GM18873 (cell line): ENCODE data around the gene MVK.

Experiments used
- ATAC-seq: cut with Tn5 transposase; IDR thresholded peaks from one replicate; pipeline ENCODE4 v1.9.1; 2021; ENCODE audit warnings: mild to moderate bottlenecking, moderate library complexity, moderate number of reproducible peaks; ENCODE audit not compliant: unreplicated experiment, low FRiP score

Gene MVK

GRCh38 chr12:109544955-109545531 is 28.6 kb upstream of the MVK start:
- ATAC-seq, result no peak

DNA sequence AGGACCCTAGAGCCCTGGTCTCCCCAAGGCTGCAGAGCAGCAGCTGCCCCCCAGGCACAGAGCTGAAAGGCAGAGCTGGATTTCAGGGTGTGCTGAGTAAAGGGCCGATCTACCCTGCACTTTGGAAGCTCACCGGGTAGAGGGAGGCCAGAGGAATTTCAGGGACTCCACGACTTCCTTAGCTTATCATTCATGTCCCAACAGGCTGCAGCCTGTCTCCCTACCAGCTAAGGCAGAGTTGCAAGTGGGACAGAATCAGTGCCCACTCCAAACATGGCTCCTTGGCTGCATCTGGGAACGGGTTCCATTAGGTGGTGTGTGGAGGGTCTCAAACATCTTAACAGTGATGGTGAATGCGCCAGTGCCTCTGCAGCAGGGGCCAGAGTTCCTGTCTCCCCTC is 27.8 kb upstream of the MVK start:
- no peak for ATAC-seq

- ATAC-seq, result no peak
These were observed 26.3 kb upstream of the MVK start for GRCh38 chr12:109547286-109547685.

DNA sequence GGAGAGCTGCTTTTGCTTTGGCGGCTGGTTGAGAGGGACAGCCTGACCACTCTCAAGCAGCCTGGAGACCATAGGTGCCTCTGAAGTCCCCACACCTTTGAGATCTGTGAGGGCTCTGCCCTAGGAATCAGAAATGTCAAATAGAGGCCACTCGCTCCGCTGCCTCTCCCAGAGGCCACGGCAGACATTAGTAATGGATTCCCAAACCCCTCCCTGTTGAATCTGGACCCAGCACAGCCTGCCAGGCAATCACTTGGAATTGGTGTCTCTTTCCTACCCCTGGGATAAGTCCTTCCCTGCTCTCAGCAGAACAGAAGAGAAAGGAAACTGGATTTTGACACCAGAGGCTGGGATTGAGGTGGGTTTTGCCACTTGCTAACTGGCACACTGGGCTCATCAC is 25.3 kb upstream of the MVK start:
- no peak for ATAC-seq

- ATAC-seq, result no peak
These were observed 23.9 kb upstream of the MVK start for GRCh38 chr12:109549613-109550270.

GRCh38 chr12:109550281-109550680 is 23.3 kb upstream of the MVK start:
- ATAC-seq, result no peak

DNA sequence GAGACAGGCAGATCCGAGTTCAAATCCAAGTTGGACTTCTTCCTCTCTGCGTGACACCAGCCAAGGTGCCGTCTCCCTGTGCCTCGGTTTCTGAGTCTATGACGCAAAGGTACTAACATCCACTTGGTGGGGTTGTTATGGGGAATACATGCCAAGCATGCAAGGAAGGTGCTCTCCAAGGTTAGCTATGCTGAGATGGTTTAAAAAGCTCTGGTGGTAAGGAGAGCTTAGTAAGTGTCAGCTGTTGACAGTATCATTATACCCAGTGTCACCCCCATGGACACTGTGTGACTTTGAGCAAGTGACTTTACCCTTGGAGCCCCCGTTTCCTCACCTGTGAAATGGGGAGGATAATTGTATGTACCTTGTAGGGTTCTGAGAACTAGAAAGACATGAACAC is 22.5 kb upstream of the MVK start:
- ATAC-seq, result no peak

- ATAC-seq, result no peak
These were observed 20.6 kb upstream of the MVK start for GRCh38 chr12:109552971-109553370.

GRCh38 chr12:109553483-109553882 is 20.1 kb upstream of the MVK start:
- ATAC-seq, result no peak

- ATAC-seq, result no peak
These were observed 19.6 kb upstream of the MVK start for GRCh38 chr12:109553906-109554500.

DNA sequence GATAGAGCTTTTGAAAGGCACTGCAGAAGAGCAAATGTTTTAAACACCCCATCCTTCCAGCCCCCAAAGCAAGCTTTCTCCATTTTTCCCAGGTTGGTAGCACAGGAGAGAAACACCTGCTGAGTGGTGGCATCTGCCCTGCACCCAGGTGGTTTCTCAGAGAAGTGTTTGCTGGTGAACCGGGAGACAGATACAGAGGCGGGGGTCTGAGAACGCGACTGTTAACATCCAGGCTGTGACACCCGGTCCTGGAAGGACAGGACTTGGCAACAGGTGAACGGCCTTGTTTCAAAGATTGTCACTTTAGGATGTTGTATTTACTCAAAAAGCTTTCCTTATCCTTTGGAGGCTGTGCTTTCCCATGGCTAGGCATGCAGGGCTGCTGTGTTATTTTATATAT is 18.8 kb upstream of the MVK start:
- ATAC-seq, result no peak

DNA sequence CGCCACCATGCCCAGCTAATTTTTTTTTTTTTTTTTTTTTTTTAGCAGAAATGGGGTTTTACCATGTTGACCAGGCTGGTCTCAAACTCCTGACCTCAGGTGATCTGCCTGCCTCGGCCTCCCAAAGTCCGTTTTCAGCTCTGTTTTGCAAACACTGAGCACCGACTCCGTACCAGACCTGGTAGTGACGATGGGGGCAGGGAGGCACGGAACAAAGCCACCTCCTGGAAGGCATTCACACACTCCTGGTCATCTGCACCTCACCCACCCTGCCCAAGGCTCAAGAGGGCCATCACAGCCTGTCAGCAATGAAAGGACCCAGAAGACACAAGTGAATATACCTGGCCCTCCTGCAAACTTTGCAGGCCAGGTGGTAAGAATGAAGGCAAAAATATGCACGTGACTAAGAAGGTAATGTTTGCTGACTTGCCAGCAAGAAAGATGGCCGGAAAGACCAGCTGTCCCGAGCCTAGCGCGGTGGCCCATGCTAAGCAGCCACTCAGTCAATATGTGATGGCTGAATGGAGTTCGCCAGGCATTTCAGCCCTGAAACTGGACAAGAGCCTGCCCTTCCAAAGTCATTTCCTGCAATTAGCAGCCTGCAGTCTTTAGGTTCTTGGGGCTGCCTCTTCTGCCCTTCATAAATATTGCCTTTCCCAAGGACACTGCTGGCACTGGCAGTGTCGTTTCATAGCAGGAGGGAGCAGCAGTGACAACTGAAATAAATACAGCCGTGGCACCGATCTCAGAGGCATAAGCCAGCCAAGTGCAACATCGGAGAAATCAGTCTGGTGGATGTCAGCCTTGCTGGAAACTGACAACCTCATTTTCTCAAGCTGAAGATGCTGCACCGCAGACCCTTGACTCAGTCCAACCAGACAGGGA is 17.9 kb upstream of the MVK start:
- no peak for ATAC-seq

DNA sequence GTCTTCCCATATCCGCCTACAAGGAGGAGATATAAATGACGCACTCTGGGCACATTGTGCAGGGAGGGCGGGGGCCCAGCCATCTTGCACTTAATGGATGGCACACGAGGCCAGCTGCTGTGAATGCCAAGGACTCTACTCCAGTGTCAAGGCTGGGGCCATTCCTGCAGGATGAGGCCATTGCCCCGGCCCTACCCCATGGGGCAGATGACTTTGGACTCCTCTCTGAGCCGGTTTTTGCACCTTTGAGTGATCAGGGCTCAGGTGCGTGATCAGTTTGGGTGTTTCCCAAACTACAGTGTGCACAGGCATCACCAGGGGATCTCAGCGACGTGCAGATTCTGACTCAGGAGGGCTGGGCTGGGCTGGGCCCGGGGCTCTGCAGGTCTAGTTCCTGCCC is 16.4 kb upstream of the MVK start:
- no peak for ATAC-seq

- ATAC-seq, result no peak
These were observed 15.8 kb upstream of the MVK start for GRCh38 chr12:109557805-109558204.

DNA sequence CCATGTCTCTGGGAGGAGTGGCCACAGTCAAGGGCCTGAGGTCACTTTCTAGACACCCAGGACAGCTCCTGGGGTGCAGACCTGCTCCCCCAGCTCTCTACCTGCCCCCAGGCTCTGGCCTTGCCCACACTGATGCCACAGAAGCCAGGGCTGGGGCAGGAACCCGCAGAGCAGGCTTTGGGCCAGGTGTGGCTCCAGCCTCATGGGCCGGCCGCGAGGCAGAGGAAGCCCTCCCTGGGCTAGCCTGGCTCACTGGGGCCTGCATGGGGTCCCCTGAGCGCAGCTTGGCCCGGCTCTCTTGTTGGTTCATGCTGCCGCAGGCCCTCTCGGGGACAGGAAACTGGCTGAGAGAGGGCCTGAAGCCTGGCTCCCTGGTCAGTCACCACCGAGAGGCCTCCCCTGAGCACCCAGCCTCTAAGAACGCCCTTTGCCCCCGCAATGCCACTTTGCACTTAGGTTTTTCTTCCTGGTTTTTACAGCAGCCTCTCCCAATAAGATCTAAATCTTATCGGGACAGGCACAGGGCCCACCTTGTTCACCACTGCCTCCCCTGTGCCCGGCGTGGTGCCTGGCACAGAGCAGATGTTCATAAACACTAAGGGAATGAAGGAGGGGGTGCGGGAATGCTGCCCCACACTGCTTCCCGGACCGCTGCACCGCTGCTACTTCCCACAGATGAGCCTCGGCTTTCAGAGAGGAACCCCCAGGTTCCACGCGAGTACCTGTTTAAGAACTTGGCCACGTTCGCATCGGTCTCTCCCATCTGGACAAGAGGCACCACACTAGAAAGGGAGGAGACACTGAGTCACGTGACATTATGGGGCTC is 15.0 kb upstream of the MVK start:
- no peak for ATAC-seq

DNA sequence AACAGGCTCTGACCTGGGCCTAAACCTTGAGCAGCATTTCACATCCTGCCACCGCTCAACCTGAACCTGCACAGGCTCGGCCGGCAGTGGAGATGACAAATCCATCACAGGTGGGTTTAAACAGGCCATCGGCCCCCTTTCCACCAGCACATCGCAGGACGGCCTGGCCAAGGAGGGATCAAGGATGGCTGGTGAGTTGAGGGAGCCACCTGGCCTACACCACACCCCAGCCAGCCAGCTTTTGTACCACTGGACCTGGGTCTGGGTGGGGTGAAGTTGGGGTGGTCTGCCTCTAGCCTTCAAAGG is 14.4 kb upstream of the MVK start:
- ATAC-seq, result no peak

GRCh38 chr12:109559601-109560000 is 14.0 kb upstream of the MVK start:
- no peak for ATAC-seq

- ATAC-seq, result no peak
These were observed 12.5 kb upstream of the MVK start for GRCh38 chr12:109560867-109561710.

DNA sequence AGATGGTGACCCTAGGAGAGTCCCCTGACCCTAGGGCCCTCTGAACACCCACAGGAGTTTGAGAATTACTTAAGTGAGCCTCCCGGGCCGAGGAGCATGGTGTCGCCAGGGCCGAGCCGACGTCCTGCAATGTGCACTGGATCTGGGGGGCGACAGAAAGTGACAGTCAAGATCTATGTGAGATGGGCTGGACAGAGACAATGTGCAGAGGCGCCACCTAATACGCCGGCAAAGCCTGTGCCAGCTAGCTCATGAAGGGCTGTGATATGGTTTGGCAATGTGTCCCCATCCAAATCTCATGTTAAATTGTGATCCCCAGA is 11.9 kb upstream of the MVK start:
- ATAC-seq, result no peak

DNA sequence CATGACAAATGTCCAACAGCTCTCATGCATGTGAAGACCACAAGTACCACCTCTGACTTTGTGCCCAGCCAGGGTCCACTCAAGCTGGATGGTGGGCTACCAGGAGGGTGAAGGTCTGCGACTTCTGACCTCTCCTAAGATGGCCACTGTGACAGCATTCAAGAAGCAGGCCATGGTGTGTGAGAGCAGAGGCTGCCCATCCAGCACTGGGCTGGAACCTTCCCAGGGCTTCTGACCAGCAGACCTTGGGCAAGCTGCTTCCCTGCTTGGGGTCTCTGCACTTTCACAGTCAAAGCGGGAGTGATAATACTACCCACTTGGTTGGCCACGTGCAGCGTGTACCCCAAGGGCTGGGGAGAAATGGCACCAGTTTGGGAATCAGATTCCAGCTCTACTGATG is 10.7 kb upstream of the MVK start:
- no peak for ATAC-seq
